ENCODE measurements around the gene THRAP3. TPM values are rescaled to one million over a fixed set of nuclear protein-coding genes. Genes with fewer than 3 reads are reported as not detected.

Gene THRAP3
- 100 to 1,000 TPM; 127 to 130 TPM for total RNA-seq
- polyA plus RNA-seq, result 10 to 100 TPM; 58.5 to 98.6 TPM

DNA sequence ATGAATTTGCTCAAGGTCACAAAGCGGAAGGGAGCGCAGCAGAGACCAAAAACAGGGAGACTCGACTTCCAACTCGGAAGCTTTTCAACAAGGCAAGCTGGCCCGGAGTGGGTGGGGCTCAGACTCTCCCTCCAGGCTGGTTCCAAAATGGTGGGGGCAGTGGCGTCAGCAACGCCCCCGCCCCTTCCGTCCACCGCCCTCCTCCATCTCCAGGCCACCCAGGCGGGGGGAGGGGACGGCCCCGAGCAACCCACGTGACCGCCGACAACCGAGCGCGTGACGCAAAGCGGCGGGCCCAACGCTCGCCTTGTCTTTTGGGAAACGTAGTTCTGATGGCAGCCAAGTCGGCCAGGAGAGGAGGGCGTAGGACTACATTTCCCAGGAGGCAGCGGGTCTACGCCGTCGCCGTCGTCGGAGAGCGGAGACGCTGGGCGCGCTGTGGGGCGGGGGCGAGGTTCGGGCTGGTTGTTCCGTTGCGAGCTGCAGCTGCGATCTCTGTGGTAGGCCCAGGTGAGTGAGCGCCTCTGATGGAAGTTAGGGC, at the start of gene THRAP3:
TSS of gene THRAP3 (plus strand) at position 448 of the 541 bp plus-strand sequence. CDS start 58,121 bp downstream, outside the sequence.
- ChIA-PET CTCF (ENCODE audit: partially characterized antibody) (interaction anchor here (0.5 to 5.6 kb wide), 10 partner anchors 10 to 77 kb away, joined by 3 to 43 read pairs (median 4); partner anchors contain the start of gene TRAPPC3), POLR2A (ENCODE audit: partially characterized antibody) (interaction anchor here (0.6 to 4.2 kb wide), 30 partner anchors 10 to 1801 kb away, joined by 3 to 83 read pairs (median 6); partner anchors contain the start of genes ADPRS, AGO3, CLSPN and LSM10)
- Mint-ChIP-seq H3K36me3 (peaks cover 9 to 32% of the 10 kb centered on the region in 2 donors), H3K27me3 (no peaks in the 10 kb centered on the region), H3K4me3 (peak within 1 kb of the TSS; percentile 95 to 99 (median 98)), H3K4me1 (peaks cover 19 to 46% (median 29%) of the 10 kb centered on the region in 4 donors), H3K9me3 (peaks cover 0 to 2% (median 0%) of the 10 kb centered on the region in 8 donors), H3K27ac (peak within 1 kb of the TSS; percentile 97 to 100 (median 100))
- H3K9me3 ChIP-seq (ENCODE audit: control insufficient read depth in 1 of 2, low read length in 2 of 2), result no peaks in the 10 kb centered on the region
- peaks cover 45% of the 10 kb centered on the region for H3K4me1 ChIP-seq (ENCODE audit: insufficient read depth, low read length)
- peak; percentile 100 for DNase-seq
- peaks cover 4% of the 10 kb centered on the region for H3K36me3 ChIP-seq (ENCODE audit: insufficient read depth, low read length)
- H3K27me3 ChIP-seq (ENCODE audit: insufficient read depth, low read length), result no peaks in the 10 kb centered on the region
- peak within 1 kb of the TSS; percentile 98 for H3K27ac ChIP-seq (ENCODE audit: low read depth, low read length)
- H3K4me3 ChIP-seq (ENCODE audit: low read length in 2 of 2), result peak within 1 kb of the TSS; percentile 77 to 97
- intact Hi-C loops (cut with micrococcal nuclease), result loop anchor here (1.0 to 5.0 kb wide), 6 partner anchors 36 to 1468 kb away; partner anchors contain the start of genes ADPRS, CDCA8 and TRAPPC3

- Histone ChIP-seq H3K36me3 (ENCODE audit: insufficient read depth, low read length) (peaks cover 86% of the 10 kb centered on the region), H3K27me3 (ENCODE audit: insufficient read depth, low read length) (no peaks in the 10 kb centered on the region), H3K9me3 (ENCODE audit: control insufficient read depth in 1 of 2, low read length in 2 of 2) (no peaks in the 10 kb centered on the region), H3K4me1 (ENCODE audit: insufficient read depth, low read length) (no peaks in the 10 kb centered on the region), H3K4me3 (ENCODE audit: low read length in 2 of 2) (no peak overlapping the region), H3K27ac (ENCODE audit: low read depth, low read length) (peak overlapping the region; percentile 30)
- intact Hi-C loops (cut with micrococcal nuclease), result no loop called here
- peaks cover 0 to 1% (median 0%) of the 10 kb centered on the region in 8 donors for H3K9me3 Mint-ChIP-seq
- no peak for DNase-seq
- peak overlapping the region in 1 of 7 donors; percentile 81 for H3K27ac Mint-ChIP-seq
- no peaks in the 10 kb centered on the region for H3K27me3 Mint-ChIP-seq
- ChIA-PET POLR2A (ENCODE audit: partially characterized antibody) (interaction anchor here (1.0 to 3.6 kb wide), 3 partner anchors 12 to 14 kb away, joined by 3 to 20 read pairs (median 3); no protein-coding TSS in a partner anchor), CTCF (ENCODE audit: partially characterized antibody) (interaction anchor here (0.9 to 1.4 kb wide), 2 partner anchors 13 to 111 kb away, joined by 3 read pairs; no protein-coding TSS in a partner anchor)
- no peak overlapping the region for H3K4me3 Mint-ChIP-seq
- peaks cover 10 to 17% (median 12%) of the 10 kb centered on the region in 4 donors for H3K4me1 Mint-ChIP-seq
- H3K36me3 Mint-ChIP-seq, result peaks cover 29 to 67% of the 10 kb centered on the region in 2 donors
These were observed 49.5 kb upstream of the THRAP3 start for GRCh38 chr1:36174713-36175112.

DNA sequence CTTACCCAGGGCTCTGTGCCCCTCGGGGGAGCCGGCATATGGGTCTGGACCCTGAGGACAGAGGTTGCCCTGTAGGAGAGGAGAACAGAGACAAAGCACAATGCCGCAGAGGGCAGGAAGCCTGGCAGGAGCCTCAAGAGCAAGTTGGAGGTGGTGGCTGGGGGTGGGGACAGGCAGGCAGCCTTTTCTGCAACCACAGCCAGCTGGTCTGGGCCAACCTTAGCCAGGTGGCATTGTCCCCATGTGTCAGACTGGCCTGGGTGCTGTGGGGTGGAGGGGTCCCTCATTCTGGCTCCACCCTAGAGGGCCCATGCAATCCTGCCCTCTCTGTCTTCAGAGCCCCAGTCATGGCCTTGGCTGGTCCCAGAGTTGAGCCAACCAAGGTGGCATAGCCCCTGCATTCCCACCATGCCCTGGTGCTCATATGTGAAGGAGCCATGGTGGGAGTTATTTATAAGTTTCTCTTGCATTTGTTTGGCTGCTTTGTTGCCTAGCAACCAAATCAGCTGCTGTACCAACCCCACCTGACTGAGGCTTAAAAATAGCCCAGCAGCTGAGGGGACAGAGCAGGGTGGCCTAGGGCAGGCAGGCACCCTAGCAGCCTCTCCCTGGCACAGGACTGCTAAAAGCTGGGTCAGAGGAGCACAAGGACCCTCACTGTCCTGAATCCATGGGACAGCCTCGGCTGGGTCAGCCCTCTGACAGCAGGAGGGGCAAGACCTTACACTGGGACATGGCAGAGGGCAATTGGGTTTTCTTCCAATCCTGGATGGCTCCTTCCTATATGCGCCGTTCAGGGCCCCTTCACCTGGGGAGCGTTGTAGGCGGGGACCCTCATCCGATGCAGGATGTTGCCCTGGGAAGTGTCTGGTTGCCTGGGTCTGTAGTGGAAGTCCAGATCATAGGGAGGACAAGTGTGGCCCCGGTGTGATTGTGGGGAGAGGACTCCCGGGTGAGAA, 48.8 kb upstream of the THRAP3 start:
- no peak for DNase-seq
- Histone ChIP-seq H3K36me3 (ENCODE audit: insufficient read depth, low read length) (peaks cover 86% of the 10 kb centered on the region), H3K4me3 (ENCODE audit: low read length in 2 of 2) (no peak overlapping the region), H3K27me3 (ENCODE audit: insufficient read depth, low read length) (no peaks in the 10 kb centered on the region), H3K4me1 (ENCODE audit: insufficient read depth, low read length) (no peaks in the 10 kb centered on the region), H3K27ac (ENCODE audit: low read depth, low read length) (peak overlapping the region; percentile 30), H3K9me3 (ENCODE audit: control insufficient read depth in 1 of 2, low read length in 2 of 2) (no peaks in the 10 kb centered on the region)
- Mint-ChIP-seq H3K27me3 (no peaks in the 10 kb centered on the region), H3K4me1 (peaks cover 7 to 13% (median 8%) of the 10 kb centered on the region in 4 donors), H3K36me3 (peaks cover 30 to 68% of the 10 kb centered on the region in 2 donors), H3K4me3 (no peak overlapping the region), H3K27ac (peak overlapping the region in 4 of 7 donors; percentile 22 to 81 (median 42)), H3K9me3 (peaks cover 0 to 1% (median 0%) of the 10 kb centered on the region in 8 donors)
- CTCF ChIA-PET (ENCODE audit: partially characterized antibody), result no interaction called here
- intact Hi-C loops (cut with micrococcal nuclease), result no loop called here
- POLR2A ChIA-PET (ENCODE audit: partially characterized antibody), result interaction anchor here (1.0 to 3.6 kb wide), 3 partner anchors 13 to 15 kb away, joined by 3 to 20 read pairs (median 3); no protein-coding TSS in a partner anchor

DNA sequence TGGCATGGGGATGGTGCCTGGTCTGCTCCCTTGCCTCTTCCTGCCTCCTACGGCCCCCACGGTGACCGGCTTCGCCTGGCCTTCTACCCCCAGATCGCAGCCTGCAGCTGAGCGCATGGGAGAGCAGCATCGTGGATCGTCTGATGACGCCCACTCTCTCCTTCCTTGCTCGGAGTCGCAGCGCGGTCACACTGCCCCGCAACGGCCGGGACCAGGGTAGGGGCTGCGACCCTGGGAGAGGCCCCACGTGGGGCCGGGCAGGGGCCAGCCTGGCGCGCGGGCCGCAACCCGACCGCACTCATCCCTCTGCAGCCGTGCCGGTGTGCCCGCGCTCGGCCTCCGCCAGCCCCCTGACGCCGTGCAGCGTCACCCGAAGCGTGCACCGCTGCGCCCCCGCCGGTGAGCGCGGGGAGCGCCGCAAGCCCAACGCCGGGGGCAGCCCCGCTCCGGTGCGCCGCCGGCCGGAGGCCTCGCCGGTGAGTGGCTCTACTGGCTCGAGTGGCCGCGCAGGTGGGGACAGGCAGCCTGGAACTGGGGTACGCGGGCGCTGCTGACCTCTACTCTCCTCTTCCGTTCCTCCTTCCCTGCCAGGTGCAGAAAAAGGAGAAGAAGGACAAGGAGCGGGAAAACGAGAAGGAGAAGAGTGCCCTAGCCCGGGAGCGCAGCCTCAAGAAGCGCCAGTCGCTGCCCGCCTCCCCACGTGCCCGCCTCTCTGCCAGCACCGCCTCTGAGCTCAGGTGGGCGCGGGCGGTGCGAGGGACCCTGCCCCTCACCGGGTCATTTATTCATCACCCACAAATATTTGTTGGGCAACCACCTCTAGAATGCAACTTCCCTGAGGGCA, 47.9 kb upstream of the THRAP3 start:
- Histone ChIP-seq H3K27me3 (ENCODE audit: insufficient read depth, low read length) (no peaks in the 10 kb centered on the region), H3K9me3 (ENCODE audit: control insufficient read depth in 1 of 2, low read length in 2 of 2) (no peaks in the 10 kb centered on the region), H3K36me3 (ENCODE audit: insufficient read depth, low read length) (peaks cover 85% of the 10 kb centered on the region), H3K4me1 (ENCODE audit: insufficient read depth, low read length) (no peaks in the 10 kb centered on the region), H3K4me3 (ENCODE audit: low read length in 2 of 2) (no peak overlapping the region), H3K27ac (ENCODE audit: low read depth, low read length) (no peak overlapping the region)
- H3K27me3 Mint-ChIP-seq, result no peaks in the 10 kb centered on the region
- CTCF ChIA-PET (ENCODE audit: partially characterized antibody), result no interaction called here
- H3K4me1 Mint-ChIP-seq, result peaks cover 2 to 13% (median 6%) of the 10 kb centered on the region in 4 donors
- DNase-seq, result no peak
- peaks cover 29 to 67% of the 10 kb centered on the region in 2 donors for H3K36me3 Mint-ChIP-seq
- H3K27ac Mint-ChIP-seq, result peak overlapping the region in 1 of 7 donors; percentile 62
- H3K4me3 Mint-ChIP-seq, result no peak overlapping the region
- intact Hi-C loops (cut with micrococcal nuclease), result no loop called here
- H3K9me3 Mint-ChIP-seq, result peaks cover 0 to 1% (median 0%) of the 10 kb centered on the region in 8 donors
- POLR2A ChIA-PET (ENCODE audit: partially characterized antibody), result interaction anchor here (1.8 to 2.1 kb wide), 2 partner anchors 13 to 15 kb away, joined by 4 to 6 read pairs; no protein-coding TSS in a partner anchor

DNA sequence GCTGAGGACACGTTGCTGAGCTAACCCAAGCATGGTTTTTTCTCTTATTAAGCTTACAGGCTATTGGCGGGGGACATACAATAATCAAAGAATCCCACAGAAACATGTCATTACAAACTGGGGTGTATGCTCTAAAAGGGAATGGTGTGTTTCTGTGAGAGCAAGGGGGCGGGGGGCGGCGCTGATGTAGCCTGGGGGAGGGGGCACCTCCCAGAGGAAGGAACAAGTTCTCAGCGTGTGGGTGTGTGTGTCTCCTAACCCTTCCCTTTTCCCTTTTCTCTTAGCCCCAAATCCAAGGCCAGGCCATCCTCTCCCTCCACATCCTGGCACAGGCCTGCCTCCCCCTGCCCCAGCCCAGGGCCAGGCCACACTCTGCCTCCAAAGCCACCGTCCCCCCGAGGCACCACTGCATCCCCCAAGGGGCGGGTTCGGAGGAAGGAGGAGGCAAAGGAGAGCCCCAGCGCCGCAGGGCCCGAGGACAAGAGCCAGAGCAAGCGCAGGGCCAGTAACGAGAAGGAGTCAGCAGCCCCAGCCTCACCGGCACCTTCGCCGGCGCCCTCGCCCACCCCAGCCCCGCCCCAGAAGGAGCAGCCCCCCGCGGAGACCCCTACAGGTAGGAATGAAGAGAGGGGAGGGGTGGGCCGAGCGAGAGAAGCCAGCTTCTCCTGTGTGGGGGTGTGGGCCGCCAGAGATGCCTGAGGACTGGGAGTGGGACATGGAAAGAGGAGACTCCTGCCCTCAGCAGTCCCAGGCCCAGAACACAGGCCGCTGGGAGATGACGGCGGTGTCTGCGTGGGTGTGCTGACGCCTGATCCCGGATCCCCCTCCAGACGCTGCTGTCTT, 46.4 kb upstream of the THRAP3 start:
- Histone ChIP-seq H3K9me3 (ENCODE audit: control insufficient read depth in 1 of 2, low read length in 2 of 2) (no peaks in the 10 kb centered on the region), H3K36me3 (ENCODE audit: insufficient read depth, low read length) (peaks cover 72% of the 10 kb centered on the region), H3K4me1 (ENCODE audit: insufficient read depth, low read length) (no peaks in the 10 kb centered on the region), H3K4me3 (ENCODE audit: low read length in 2 of 2) (no peak overlapping the region), H3K27ac (ENCODE audit: low read depth, low read length) (no peak overlapping the region), H3K27me3 (ENCODE audit: insufficient read depth, low read length) (no peaks in the 10 kb centered on the region)
- H3K9me3 Mint-ChIP-seq, result peaks cover 0 to 1% (median 0%) of the 10 kb centered on the region in 8 donors
- H3K4me3 Mint-ChIP-seq, result no peak overlapping the region
- H3K36me3 Mint-ChIP-seq, result peaks cover 23 to 57% of the 10 kb centered on the region in 2 donors
- H3K27ac Mint-ChIP-seq, result peak overlapping the region in 2 of 7 donors; percentile 22 to 65
- POLR2A ChIA-PET (ENCODE audit: partially characterized antibody), result interaction anchor here (1.1 to 2.1 kb wide), 3 partner anchors 15 to 28 kb away, joined by 3 to 6 read pairs (median 4); partner anchors contain the start of gene TRAPPC3
- DNase-seq, result no peak
- intact Hi-C loops (cut with micrococcal nuclease), result no loop called here
- H3K27me3 Mint-ChIP-seq, result no peaks in the 10 kb centered on the region
- CTCF ChIA-PET (ENCODE audit: partially characterized antibody), result interaction anchor here (0.9 to 1.0 kb wide), 2 partner anchors 10 to 28 kb away, joined by 4 read pairs; no protein-coding TSS in a partner anchor
- peaks cover 0 to 11% (median 5%) of the 10 kb centered on the region in 4 donors for H3K4me1 Mint-ChIP-seq
